ENCODE data around the gene SPATS2L. TPM values are rescaled to one million over a fixed set of nuclear protein-coding genes. Genes with fewer than 3 reads are reported as not detected.

SPATS2L gene
- total RNA-seq, 4 donors from 2014 or later, result 99.0 to 142 (median 124) TPM

- H3K4me1 ChIP-seq, result no peaks in the 10 kb centered on the region
- no peak for TF ChIP-seq POLR2A (IDR thresholded peaks at IDR 0.05)
- TF ChIP-seq CTCF (IDR thresholded peaks at IDR 0.05), result no peak
- no peaks in the 10 kb centered on the region for H3K9me3 ChIP-seq
- H3K27ac ChIP-seq, result no peak overlapping the region
- peaks cover 0 to 3% (median 0%) of the 10 kb centered on the region in 3 donors for H3K36me3 ChIP-seq
- H3K4me3 ChIP-seq, result no peak overlapping the region
- no peaks in the 10 kb centered on the region for H3K27me3 ChIP-seq
- DNase-seq, result no peak
Measured at GRCh38 chr2:200430017-200430416, 123.5 kb downstream of the SPATS2L start.

GRCh38 chr2:200431996-200432705 is 125.7 kb downstream of the SPATS2L start:
- Histone ChIP-seq H3K27ac (no peak overlapping the region), H3K4me1 (no peaks in the 10 kb centered on the region), H3K4me3 (no peak overlapping the region), H3K36me3 (peaks cover 0 to 5% (median 0%) of the 10 kb centered on the region in 3 donors), H3K9me3 (no peaks in the 10 kb centered on the region), H3K27me3 (no peaks in the 10 kb centered on the region)
- no peak for DNase-seq
- TF ChIP-seq POLR2A (IDR thresholded peaks at IDR 0.05) (no peak), CTCF (IDR thresholded peaks at IDR 0.05) (no peak)

GRCh38 chr2:200435379-200435778 is 128.9 kb downstream of the SPATS2L start:
- TF ChIP-seq CTCF (IDR thresholded peaks at IDR 0.05) (no peak), POLR2A (IDR thresholded peaks at IDR 0.05) (no peak)
- DNase-seq, result no peak
- H3K36me3 ChIP-seq, result peaks cover 0 to 6% (median 0%) of the 10 kb centered on the region in 3 donors
- no peak overlapping the region for H3K4me3 ChIP-seq
- no peaks in the 10 kb centered on the region for H3K27me3 ChIP-seq
- H3K9me3 ChIP-seq, result no peaks in the 10 kb centered on the region
- H3K27ac ChIP-seq, result no peak overlapping the region
- no peaks in the 10 kb centered on the region for H3K4me1 ChIP-seq

- H3K4me3 ChIP-seq, result no peak overlapping the region
- H3K27ac ChIP-seq, result no peak overlapping the region
- H3K4me1 ChIP-seq, result no peaks in the 10 kb centered on the region
- peaks cover 0 to 18% (median 0%) of the 10 kb centered on the region in 3 donors for H3K36me3 ChIP-seq
- no peaks in the 10 kb centered on the region for H3K27me3 ChIP-seq
- no peaks in the 10 kb centered on the region for H3K9me3 ChIP-seq
- TF ChIP-seq CTCF (IDR thresholded peaks at IDR 0.05), result no peak
- TF ChIP-seq POLR2A (IDR thresholded peaks at IDR 0.05), result no peak
- no peak for DNase-seq
Measured at GRCh38 chr2:200438251-200438650, 131.8 kb downstream of the SPATS2L start.

GRCh38 chr2:200438846-200439245 is 132.4 kb downstream of the SPATS2L start:
- TF ChIP-seq CTCF (IDR thresholded peaks at IDR 0.05), result no peak
- no peak for TF ChIP-seq POLR2A (IDR thresholded peaks at IDR 0.05)
- Histone ChIP-seq H3K4me1 (no peaks in the 10 kb centered on the region), H3K36me3 (peaks cover 0 to 22% (median 0%) of the 10 kb centered on the region in 3 donors), H3K4me3 (no peak overlapping the region), H3K27me3 (no peaks in the 10 kb centered on the region), H3K9me3 (no peaks in the 10 kb centered on the region), H3K27ac (no peak overlapping the region)
- DNase-seq, result no peak
